T-helper 17 cell (primary cell): ENCODE measurements around the gene HILPDA. TPM values are rescaled to one million over a fixed set of nuclear protein-coding genes. Genes with fewer than 3 reads are reported as not detected.

Experiments used
- ATAC-seq: fragments of 150-1000 bp; cut with Tn5 transposase; 2 replicates; pipeline ENCODE4 v1.10.0; 2021; ENCODE audit warnings: mild to moderate bottlenecking, moderate library complexity
- DNase-seq, 3 donors: peaks; one replicate each; pipeline versions ENCODE4 v3.0.0 to v3.0.0-alpha.2; 2020 to 2021
- H3K9me3 ChIP-seq: one replicate; pipeline ENCODE4 v1.7.0; 2013; ENCODE audit warnings: low read length, mild to moderate bottlenecking; ENCODE audit not compliant: control insufficient read depth, poor library complexity, severe bottlenecking
- H3K27ac Mint-ChIP-seq: one replicate; pipeline ENCODE4 v1.8.0; 2022; ENCODE audit warnings: mild to moderate bottlenecking, moderate library complexity, mixed read lengths
- H3K27me3 Mint-ChIP-seq: one replicate; pipeline ENCODE4 v1.8.0; 2022; ENCODE audit warnings: mixed read lengths
- H3K36me3 Mint-ChIP-seq: one replicate; pipeline ENCODE4 v1.8.0; 2022; ENCODE audit warnings: low read depth, mixed read lengths
- H3K4me1 Mint-ChIP-seq: one replicate; pipeline ENCODE4 v1.8.0; 2022; ENCODE audit warnings: mild to moderate bottlenecking, mixed read lengths
- H3K4me3 Mint-ChIP-seq: one replicate; pipeline ENCODE4 v1.8.0; 2022; ENCODE audit warnings: mild to moderate bottlenecking, moderate library complexity, mixed read lengths
- total RNA-seq, 4 donors: library from RNA in 2 of 4; stranded (reverse) in 2 of 4; gene quantifications; one replicate each; pipeline ENCODE4 v1.2.3 and lab custom pipeline; 2022 to 2026

HILPDA gene, protein sequence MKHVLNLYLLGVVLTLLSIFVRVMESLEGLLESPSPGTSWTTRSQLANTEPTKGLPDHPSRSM
- total RNA-seq, result 1 to 10 TPM in 1 of 2 donors, under 1 TPM in 1; 0.96 to 1.1 TPM
- 2.5 to 2.8 reads per million in 2 donors for total RNA-seq (lab: John Stamatoyannopoulos, UW)

DNA sequence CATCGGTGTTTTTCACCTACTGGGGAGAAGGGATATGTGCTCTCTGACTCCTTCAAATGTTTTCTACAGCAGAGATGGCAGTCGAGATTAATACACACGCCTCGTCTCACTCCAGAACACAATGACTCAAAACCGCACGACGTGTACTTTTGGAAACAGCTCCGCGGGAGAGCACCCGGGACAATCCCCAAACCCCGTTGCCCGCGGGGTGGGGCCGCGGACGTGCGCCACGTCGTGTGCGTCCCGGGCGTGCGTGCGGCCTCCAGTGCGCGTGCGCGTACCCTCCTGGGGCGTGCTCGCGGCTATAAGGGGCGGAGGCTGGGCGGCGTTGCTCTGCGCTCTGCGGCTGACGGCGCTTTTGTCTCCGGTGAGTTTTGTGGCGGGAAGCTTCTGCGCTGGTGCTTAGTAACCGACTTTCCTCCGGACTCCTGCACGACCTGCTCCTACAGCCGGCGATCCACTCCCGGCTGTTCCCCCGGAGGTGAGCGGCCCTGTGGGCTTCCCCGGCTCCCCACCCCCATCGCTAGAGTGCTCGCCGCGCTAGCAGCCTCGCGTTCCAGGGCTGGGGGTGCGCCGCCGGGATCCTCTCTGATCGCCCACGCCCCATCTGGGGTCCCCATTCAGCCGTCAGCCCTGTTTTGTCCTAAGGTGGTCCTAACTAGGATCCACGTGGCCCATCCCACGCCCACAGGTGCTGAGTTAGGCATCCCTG is at the start of gene HILPDA:
Gene HILPDA, plus strand, starts transcription at position 336 of the 712 bp plus-strand sequence. CDS start 1,391 bp downstream, outside the sequence.
- peak; percentile 93 to 96 (median 94) for DNase-seq
- H3K36me3 Mint-ChIP-seq, result no peaks in the 10 kb centered on the region
- peak within 1 kb of the TSS; percentile 85 for H3K27ac Mint-ChIP-seq
- H3K4me3 Mint-ChIP-seq, result peak within 1 kb of the TSS; percentile 93
- peak; percentile 92 for ATAC-seq
- no peaks in the 10 kb centered on the region for H3K9me3 ChIP-seq
- peaks cover 26% of the 10 kb centered on the region for H3K4me1 Mint-ChIP-seq
- H3K27me3 Mint-ChIP-seq, result no peaks in the 10 kb centered on the region

DNA sequence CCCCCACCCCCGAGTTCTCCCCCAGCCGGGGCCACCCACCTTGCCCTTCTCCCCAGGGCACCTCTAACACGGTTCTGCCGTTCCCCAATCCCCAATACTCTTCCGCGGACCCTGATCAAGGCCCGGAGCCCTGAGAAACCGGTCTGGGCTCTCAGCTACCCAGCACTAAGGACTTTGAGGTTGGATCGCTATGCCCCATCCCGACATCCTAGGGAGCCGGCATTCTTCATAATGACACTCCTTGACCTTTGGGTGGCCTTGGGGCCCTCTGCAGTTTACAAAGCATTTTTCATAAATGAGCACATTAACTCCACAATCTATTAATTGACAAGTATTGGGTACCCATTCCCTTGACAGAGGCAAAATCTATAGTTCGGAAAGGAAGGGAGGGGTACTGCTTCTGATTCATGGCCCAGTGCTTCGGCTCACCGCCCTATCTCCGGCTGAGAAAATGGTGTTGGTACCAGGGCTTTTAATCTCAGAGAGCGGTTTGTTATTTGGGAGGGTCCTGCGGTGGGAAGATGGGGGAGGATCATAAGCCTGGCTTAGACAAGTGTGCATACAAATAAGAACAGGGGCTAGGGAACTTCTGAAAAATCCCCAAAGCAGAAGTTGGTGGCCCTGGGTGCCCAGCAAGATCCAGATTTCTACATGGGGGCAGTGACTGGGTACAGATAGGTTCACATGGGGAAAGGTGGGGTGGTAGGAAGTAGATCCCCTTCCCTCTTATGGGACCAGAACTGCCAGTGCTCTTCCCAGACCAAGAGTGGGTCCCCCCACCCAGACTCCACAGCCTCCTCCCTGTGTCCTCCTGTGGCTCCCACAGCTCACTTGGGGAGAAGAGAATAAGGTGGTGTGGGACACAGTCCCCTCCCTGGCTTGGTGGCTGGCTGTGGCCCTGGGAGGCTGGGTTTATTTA is 49.1 kb upstream of the HILPDA start:
- no peaks in the 10 kb centered on the region for H3K9me3 ChIP-seq
- Mint-ChIP-seq H3K27me3 (no peaks in the 10 kb centered on the region), H3K4me3 (peak overlapping the region; percentile 89), H3K27ac (peak overlapping the region; percentile 59), H3K4me1 (peaks cover 37% of the 10 kb centered on the region), H3K36me3 (peaks cover 2% of the 10 kb centered on the region)
- no peak for DNase-seq
- no peak for ATAC-seq

DNA sequence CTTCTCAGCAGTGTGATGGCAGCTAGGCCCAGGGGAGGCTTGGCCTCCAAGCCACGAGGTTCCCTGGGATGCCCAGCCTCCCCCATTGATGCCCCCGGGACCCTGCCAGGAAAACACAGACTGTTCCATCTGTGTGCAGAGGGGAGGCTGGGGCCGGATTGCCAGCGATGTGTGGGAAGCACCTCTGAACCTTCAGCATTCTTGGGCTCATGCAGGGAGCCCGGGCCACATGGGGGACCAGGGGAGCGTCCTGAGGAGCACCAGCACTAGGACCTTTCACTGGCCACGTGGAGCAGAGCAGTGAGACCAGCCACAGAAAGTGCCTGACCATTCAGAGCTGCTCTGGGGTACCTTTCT is 48.5 kb upstream of the HILPDA start:
- peak overlapping the region; percentile 5 for H3K4me3 Mint-ChIP-seq
- H3K9me3 ChIP-seq, result no peaks in the 10 kb centered on the region
- peak overlapping the region; percentile 59 for H3K27ac Mint-ChIP-seq
- DNase-seq (no peak), ATAC-seq (no peak)
- peaks cover 2% of the 10 kb centered on the region for H3K36me3 Mint-ChIP-seq
- peaks cover 37% of the 10 kb centered on the region for H3K4me1 Mint-ChIP-seq
- H3K27me3 Mint-ChIP-seq, result no peaks in the 10 kb centered on the region

DNA sequence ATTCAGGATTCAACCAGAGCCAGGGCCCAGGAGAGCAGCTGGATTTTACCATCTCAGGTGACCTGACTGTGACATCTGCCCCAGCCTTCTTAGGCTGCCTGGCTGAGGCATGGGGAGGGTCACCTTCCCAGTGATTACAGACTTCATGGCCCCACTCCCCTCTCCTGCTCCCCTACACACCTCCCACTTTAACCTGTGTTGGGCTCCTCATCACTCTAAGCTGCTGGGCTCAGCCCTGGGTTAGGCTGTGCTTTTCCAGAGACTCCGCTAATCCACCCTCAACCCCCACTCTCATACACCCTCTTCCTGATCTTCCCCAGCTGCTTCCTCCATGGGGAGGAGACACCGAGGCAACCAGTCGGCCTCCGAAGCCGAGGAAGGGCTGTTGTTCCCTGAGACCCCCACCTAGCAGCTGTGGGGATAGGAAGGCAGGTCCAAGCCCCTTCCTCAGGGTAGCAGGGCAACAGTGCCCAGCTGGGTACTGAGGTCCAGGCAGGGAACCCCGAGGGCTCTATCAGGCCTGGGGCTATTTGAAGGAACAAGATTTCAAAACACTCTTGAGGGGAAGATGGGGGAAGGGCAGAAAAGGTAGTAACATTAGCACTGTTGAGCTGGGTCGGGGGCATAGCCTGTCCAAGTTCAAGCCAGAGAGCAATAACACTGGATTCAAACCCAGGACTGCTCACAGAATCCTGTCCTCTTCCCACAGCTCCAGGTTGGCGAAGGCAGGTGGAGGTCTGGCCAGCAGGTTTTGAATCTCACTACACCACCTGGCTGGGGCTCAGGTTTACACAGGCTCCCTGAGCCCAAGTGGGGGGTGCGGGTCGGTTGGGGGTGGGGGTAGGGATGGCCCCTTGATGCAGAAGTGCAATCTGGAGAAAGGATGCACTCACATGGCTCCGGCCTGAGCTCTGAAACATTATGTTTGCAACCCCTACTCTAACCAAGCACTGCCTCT is 47.6 kb upstream of the HILPDA start:
- Mint-ChIP-seq H3K4me1 (peaks cover 37% of the 10 kb centered on the region), H3K27ac (peak overlapping the region; percentile 59), H3K4me3 (peak overlapping the region; percentile 91), H3K27me3 (no peaks in the 10 kb centered on the region), H3K36me3 (peaks cover 2% of the 10 kb centered on the region)
- DNase-seq (no peak), ATAC-seq (no peak)
- no peaks in the 10 kb centered on the region for H3K9me3 ChIP-seq

DNA sequence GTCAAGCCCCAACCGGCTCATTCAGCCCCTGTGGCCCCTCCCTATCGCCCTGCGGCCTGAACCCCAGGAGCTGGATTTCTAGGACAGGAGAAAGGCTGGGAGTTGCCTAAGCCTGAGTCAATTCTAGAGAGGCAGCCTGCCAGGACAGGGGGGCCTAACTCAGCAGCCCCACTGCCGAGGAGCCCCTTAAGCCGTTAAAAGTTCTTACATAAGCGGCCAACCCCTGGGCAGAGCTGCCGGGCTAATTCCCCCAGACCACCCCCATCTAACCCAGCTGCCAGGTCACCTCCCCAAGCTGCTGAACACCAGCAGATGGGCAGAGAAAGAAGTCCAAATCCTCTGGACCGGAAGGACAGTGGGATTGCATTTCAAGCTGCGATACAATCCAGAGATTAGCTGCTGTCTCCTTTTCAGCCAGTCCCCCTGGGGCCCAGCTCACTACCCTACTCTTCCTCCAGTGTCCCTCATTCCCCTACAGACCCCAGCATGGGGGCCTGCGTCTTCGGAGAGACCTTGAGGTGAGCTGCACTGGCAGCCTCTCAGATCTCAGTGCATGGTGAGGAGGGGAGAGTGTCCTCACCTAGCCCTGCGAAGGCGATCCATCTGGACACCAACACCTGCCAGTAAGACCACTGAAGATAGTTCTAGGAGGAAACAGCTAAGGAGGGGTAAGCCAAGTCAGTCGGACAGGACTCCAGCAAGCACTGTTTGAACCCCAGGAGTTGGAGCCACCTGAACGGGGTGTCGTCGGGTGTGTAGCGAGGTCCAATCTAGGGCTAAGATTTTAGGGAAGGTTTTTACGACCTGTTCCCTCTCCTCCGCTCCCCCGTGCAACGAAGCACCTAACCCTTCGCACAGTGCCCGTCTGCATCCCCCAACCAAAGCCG is 46.7 kb upstream of the HILPDA start:
- peaks cover 34% of the 10 kb centered on the region for H3K4me1 Mint-ChIP-seq
- DNase-seq, result no peak
- no peak for ATAC-seq
- no peaks in the 10 kb centered on the region for H3K9me3 ChIP-seq
- peak overlapping the region; percentile 91 for H3K4me3 Mint-ChIP-seq
- H3K27me3 Mint-ChIP-seq, result no peaks in the 10 kb centered on the region
- H3K27ac Mint-ChIP-seq, result peak overlapping the region; percentile 59
- no peaks in the 10 kb centered on the region for H3K36me3 Mint-ChIP-seq

DNA sequence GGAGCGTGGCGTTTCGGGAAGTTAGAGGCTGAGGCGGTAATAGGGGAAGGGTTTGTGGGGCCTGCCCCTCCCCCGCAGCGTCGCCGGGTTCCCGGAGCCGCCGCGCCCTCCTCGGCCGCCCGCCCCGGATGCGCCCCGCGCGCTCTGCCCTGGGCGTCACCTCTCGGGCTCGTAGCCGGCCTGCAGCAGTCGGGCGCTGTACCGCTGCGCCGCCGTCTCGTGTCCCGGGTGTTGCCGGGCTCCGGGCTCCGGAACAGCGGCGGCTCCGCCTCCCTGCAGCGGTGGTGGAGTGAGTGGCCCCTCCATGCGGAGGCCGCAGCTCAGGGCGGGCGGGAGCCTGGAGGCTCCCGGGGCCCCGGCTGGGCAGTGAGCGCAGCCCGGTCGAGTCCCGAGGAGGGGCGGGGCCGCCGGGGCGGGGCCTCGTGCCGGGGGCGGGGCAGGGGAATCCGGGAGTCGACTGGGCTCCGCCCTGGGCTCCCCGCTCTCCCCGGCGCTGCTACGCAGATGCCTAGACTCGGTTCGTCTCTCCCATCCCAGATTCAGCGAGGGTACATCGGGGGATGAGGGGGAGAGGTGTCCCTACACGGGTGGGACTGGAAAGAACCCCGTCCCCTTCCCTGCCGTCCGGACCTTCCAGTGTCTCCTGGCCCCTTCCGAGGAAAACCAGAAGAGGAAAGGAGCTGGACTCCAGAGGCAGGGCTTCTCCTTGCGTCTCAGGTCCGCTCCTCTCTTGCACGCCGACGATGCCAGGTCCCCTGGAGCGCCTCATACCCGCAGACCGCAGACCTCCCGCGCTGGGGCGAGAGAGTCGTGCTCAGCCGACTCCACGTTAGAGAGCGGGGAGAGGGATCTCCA is 45.9 kb upstream of the HILPDA start, which contains the start of gene IMPDH1:
Gene IMPDH1, minus strand, starts transcription at position 387 of the 855 bp plus-strand sequence. Its CDS starts 81 bp downstream, at position 306.
- DNase-seq (peak; percentile 77 to 91 (median 87)), ATAC-seq (peak; percentile 84)
- Mint-ChIP-seq H3K36me3 (no peaks in the 10 kb centered on the region), H3K4me1 (peaks cover 27% of the 10 kb centered on the region), H3K27ac (peak within 1 kb of the TSS; percentile 74), H3K4me3 (peak within 1 kb of the TSS; percentile 91), H3K27me3 (no peaks in the 10 kb centered on the region)
- H3K9me3 ChIP-seq, result no peaks in the 10 kb centered on the region

DNA sequence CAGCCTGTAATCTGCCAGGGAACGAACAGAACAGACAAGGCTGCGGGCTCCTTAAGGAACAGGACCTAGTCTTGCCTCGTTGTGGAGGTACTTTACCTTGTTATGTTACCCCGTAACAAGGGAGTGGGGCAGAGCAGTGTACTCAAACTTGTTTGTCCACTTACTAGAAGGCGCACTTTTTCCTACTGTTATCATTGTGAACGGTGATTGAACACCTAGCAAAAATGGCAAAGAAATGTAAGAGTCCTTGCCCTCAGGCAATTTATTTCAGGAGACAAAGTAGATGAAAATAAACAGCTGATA is 45.3 kb upstream of the HILPDA start:
- no peak for DNase-seq
- H3K27ac Mint-ChIP-seq, result peak overlapping the region; percentile 74
- peaks cover 24% of the 10 kb centered on the region for H3K4me1 Mint-ChIP-seq

DNA sequence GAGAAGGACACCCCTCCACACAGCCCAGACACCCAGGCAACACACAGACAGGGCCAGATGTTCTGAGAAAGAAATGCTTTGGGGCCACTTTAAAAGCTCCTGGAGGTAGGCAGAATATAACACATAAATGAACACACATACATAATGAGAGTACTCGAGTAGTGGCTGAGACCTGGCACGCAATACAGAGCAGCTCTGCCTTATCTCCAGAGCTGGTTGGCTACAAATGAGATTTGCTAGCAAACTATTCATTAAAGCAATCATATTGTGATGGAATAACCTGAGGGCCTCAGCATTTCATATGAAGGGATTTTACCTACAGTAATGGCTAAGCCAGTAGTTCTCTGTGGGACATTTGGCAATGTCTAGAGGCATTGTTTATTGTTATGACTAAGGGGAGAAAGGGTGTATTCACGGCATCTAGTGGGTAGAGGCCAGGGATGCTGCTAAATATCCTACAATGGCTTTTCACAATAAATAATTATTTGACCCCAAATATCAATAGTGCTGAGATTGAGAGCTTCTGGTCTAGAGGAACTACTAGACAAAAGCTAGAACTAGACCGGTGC is 40.4 kb upstream of the HILPDA start:
- ATAC-seq (no peak), DNase-seq (no peak)
- Mint-ChIP-seq H3K27me3 (peaks cover 13% of the 10 kb centered on the region), H3K4me1 (peaks cover 9% of the 10 kb centered on the region), H3K36me3 (peaks cover 3% of the 10 kb centered on the region), H3K27ac (no peak overlapping the region), H3K4me3 (no peak overlapping the region)
- no peaks in the 10 kb centered on the region for H3K9me3 ChIP-seq

More for the DNA sequence above, 45.3 kb upstream of the HILPDA start:
- Mint-ChIP-seq H3K36me3 (no peaks in the 10 kb centered on the region), H3K4me3 (peak overlapping the region; percentile 91), H3K27me3 (no peaks in the 10 kb centered on the region)
- H3K9me3 ChIP-seq, result no peaks in the 10 kb centered on the region
- ATAC-seq, result no peak

DNA sequence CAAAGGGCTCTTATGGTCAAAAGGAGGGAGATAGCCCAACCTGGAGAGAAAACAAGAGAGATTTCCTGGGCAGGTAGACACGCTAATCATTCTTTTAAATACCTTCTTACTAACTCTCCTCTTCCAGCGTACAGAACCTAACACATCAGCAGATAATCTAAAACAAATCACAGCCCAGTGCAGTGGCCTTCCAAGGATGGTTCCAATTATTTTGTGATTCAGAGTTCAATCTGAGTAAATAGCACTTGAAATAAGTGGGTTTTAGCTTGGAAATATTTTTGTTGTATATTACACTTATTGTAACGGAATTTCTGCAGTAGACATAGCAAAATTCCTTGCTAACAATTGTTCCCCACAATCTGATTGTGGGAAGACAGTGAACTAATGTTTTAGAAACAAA is 38.6 kb upstream of the HILPDA start:
- Mint-ChIP-seq H3K27ac (no peak overlapping the region), H3K27me3 (peaks cover 13% of the 10 kb centered on the region), H3K4me1 (peaks cover 7% of the 10 kb centered on the region), H3K4me3 (peak overlapping the region; percentile 50), H3K36me3 (peaks cover 3% of the 10 kb centered on the region)
- no peak for ATAC-seq
- no peak for DNase-seq
- no peaks in the 10 kb centered on the region for H3K9me3 ChIP-seq

DNA sequence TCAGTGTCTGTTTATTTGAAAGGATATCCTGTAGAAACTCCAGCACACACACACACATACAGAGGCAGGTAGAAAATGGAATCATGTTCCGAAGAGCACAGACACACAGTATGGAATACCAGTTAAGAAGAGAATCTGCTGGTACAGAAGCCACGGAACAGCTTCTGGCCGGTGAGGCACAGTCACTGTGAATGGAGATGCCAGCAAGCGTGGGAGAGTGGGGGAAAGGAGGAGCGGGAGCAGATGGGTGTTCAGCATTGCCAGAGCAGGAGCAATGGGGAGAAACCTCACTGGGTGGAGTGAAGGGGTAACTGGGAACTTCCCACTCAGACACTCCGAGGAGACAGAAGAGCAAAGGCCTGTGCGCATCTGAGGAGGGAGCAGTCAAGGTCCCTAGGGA is 36.4 kb upstream of the HILPDA start:
- Mint-ChIP-seq H3K27ac (no peak overlapping the region), H3K27me3 (peaks cover 13% of the 10 kb centered on the region), H3K4me1 (peaks cover 8% of the 10 kb centered on the region), H3K36me3 (peaks cover 3% of the 10 kb centered on the region), H3K4me3 (no peak overlapping the region)
- H3K9me3 ChIP-seq, result no peaks in the 10 kb centered on the region
- DNase-seq, result no peak
- ATAC-seq, result no peak

DNA sequence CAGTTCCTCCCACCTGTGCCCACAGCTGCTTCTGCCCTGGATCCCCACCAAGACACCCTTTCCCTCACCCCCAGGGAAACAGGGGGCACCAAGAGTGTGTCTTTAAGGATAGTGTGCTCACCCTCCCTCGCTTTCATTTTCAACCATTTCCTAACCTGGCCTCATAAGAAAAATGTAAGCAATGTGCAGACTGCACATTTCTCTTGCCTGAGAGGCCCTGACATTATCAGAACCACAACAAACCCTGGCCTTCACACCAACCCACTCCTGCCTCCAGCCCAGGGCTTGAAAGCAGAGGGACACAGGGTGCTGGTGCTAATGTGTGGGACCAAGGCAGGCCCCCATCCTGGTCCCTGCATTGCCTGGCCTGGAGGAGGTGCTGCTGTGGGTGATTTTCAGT is 34.9 kb upstream of the HILPDA start:
- no peaks in the 10 kb centered on the region for H3K9me3 ChIP-seq
- H3K27ac Mint-ChIP-seq, result no peak overlapping the region
- peaks cover 8% of the 10 kb centered on the region for H3K4me1 Mint-ChIP-seq
- H3K36me3 Mint-ChIP-seq, result peaks cover 3% of the 10 kb centered on the region
- DNase-seq (no peak), ATAC-seq (no peak)
- peaks cover 13% of the 10 kb centered on the region for H3K27me3 Mint-ChIP-seq
- H3K4me3 Mint-ChIP-seq, result no peak overlapping the region
